ENCODE data around the gene PML. TPM values are rescaled to one million over a fixed set of nuclear protein-coding genes. Genes with fewer than 3 reads are reported as not detected.

The PML gene, protein sequence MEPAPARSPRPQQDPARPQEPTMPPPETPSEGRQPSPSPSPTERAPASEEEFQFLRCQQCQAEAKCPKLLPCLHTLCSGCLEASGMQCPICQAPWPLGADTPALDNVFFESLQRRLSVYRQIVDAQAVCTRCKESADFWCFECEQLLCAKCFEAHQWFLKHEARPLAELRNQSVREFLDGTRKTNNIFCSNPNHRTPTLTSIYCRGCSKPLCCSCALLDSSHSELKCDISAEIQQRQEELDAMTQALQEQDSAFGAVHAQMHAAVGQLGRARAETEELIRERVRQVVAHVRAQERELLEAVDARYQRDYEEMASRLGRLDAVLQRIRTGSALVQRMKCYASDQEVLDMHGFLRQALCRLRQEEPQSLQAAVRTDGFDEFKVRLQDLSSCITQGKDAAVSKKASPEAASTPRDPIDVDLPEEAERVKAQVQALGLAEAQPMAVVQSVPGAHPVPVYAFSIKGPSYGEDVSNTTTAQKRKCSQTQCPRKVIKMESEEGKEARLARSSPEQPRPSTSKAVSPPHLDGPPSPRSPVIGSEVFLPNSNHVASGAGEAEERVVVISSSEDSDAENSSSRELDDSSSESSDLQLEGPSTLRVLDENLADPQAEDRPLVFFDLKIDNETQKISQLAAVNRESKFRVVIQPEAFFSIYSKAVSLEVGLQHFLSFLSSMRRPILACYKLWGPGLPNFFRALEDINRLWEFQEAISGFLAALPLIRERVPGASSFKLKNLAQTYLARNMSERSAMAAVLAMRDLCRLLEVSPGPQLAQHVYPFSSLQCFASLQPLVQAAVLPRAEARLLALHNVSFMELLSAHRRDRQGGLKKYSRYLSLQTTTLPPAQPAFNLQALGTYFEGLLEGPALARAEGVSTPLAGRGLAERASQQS
- total RNA-seq: 17.2 and 21.2 TPM in 2 replicates

DNA sequence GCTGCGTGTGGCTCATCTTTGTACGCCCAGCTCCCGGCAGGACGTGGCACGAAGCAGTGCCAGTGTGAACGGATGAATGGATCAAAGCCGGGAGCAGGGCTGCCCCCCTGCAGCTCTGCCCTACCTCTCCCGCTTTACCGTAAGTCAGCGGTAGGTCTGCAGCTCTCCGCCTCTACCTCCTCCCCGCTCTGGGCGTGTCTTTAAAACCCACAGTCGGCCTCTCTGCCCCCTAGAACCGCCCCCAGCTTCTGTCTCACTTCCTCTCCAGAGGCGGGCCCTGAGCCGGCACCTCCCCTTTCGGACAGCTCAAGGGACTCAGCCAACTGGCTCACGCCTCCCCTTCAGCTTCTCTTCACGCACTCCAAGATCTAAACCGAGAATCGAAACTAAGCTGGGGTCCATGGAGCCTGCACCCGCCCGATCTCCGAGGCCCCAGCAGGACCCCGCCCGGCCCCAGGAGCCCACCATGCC lies at the start of gene PML:
Gene PML, plus strand, starts transcription at position 304 of the 471 bp plus-strand sequence. Its CDS starts 97 bp downstream, at position 401.

DNA sequence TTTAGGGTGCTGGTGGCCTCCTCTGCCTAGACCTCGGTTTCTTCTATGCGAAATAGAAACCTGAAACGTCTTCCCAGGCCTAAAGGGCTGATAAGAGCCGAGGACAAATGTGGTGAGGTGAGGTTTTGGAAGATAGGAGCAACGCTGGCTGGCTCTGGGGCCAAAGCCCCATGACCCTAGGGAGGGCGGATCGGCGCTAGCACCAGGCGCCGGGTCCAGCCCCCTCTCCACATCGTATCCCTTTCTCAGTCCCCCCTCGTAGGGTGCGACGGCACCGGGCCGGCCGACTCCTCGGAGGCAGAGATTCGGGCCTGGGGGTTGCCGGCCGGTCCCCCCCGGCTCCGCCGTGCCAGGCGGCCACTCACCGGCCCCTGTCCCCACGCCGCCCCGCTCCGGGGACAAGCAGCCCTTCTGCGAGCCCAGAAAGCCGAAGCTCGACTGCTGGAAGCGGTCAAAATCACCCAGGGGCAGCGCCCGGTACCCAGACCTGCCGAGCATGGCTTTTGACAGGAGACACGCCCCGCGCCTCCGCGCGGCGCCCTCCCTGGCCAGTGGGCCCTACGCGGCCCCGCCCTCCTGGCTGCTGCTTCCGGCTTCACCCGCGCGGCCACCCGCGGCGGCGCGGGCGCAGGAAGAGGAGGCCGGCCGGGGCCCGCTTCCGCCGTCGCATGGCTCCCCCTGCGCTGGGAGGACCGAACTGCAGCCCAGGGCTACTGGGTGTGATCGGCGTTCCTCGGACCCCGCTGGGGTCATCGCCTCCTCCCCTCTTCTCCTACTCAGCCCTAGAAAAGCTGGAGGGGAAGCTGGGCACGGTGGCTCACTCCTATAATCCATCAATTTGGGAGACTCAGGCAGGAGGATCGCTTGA lies 2.6 kb upstream of the PML start, which contains the start of gene STOML1:
Gene STOML1, minus strand, starts transcription at position 570 of the 868 bp plus-strand sequence. Its CDS starts 72 bp downstream, at position 498.

DNA sequence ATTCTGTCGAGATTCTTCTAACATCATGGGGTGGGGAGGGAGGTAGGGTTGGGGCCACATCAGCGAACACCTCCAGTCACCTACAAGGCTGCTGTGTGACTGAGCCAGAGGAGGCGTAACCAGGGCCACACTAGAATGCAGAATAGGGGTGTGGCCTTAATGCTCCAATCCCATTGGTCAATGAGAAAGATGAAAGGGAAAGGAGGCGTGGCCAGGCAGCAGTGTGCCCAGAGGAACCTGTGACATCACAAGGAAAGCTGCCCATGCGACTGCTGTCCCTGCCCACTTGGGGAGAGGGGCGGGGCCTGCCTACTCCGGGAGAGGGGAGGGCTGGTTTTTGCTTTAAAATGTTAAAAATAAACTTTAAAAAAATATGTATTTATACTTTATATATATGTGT lies 87.9 kb downstream of the PML start, which contains the start of gene GOLGA6A:
Gene GOLGA6A, minus strand, starts transcription at position 101 of the 400 bp plus-strand sequence. Its CDS starts 41 bp downstream, at position 60.

Other genes with a start within 250 kb of the PML start
- 2.0 and 5.1 TPM in 2 replicates for gene INSYN1, start 241.4 kb upstream of the PML start, total RNA-seq
- not detected in 2 replicates for gene TBC1D21, start 121.2 kb upstream of the PML start, total RNA-seq
- gene LOXL1, start 68.3 kb upstream of the PML start, total RNA-seq: 55.9 and 65.4 TPM in 2 replicates
- gene STOML1, start 2.4 kb upstream of the PML start, total RNA-seq: 11.1 and 12.5 TPM in 2 replicates
- gene GOLGA6A, start 87.8 kb downstream of the PML start, total RNA-seq: 0.14 TPM in 1 of 2 replicates, not detected in the other
- under 0.01 and 0.28 TPM in 2 replicates for gene ISLR2, start 135.9 kb downstream of the PML start, total RNA-seq
- gene ISLR, start 179.0 kb downstream of the PML start, total RNA-seq: 79.9 and 157 TPM in 2 replicates
- gene STRA6, start 208.1 kb downstream of the PML start, total RNA-seq: 4.8 and 8.5 TPM in 2 replicates
- 0.14 TPM in 1 of 2 replicates, not detected in the other for gene CCDC33, start 241.6 kb downstream of the PML start, total RNA-seq

Data from smooth muscle cell of bladder (primary cell).